ENCODE results near the gene MAP3K3.

The MAP3K3 gene

DNA sequence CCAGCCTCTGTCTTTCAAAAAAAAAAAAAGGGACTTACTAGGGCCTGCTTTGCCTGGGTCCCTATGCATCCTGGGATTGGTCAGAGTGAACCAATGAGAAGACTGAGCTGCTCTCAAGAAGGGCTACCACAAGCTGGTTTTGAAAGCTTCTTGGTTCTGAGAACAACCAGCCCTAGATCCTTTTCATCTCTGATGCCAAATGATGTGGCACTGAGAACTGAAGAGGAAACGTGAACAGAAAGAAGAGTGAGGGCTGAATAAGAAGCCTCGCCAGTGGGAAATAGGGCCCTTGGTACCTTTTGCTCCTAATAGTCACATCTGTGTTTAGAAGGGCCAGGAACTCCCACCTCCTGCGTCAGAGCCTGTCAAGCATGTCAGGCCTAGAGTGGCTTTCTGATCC, 10.9 kb upstream of the MAP3K3 start:
- Histone ChIP-seq H3K4me1 (ENCODE audit: control insufficient read depth, low read depth, low read length) (no peaks in the 10 kb centered on the region), H3K79me1 (ENCODE audit: low read length) (no peaks in the 10 kb centered on the region), H4K5ac (ENCODE audit: low read length) (no peak overlapping the region), H3K4ac (ENCODE audit: low read depth, low read length) (no peak overlapping the region), H2BK120ac (ENCODE audit: low read depth, low read length) (no peak overlapping the region), H3K27me3 (ENCODE audit: insufficient read depth, low read length, poor library complexity) (no peaks in the 10 kb centered on the region), H3K9ac (ENCODE audit: low read length) (no peak overlapping the region), H3K79me2 (ENCODE audit: control insufficient read depth, insufficient read depth, low read length) (no peaks in the 10 kb centered on the region), H2BK15ac (replicated peaks; ENCODE audit: low read depth) (no peak overlapping the region), H3K56ac (ENCODE audit: low read length) (no peak overlapping the region), H2AK5ac (ENCODE audit: low read length) (no peak overlapping the region), H2BK5ac (ENCODE audit: low read length) (no peak overlapping the region), H3K23ac (ENCODE audit: low read length) (no peak overlapping the region), H3K4me3 (ENCODE audit: low read length) (no peak overlapping the region), H3K4me2 (ENCODE audit: low read length) (no peak overlapping the region), H4K8ac (ENCODE audit: low read depth, low read length) (no peak overlapping the region), H3K18ac (ENCODE audit: low read length) (no peak overlapping the region), H3K36me3 (ENCODE audit: control insufficient read depth, insufficient read depth, low read length) (peaks cover 2% of the 10 kb centered on the region), H3K27ac (ENCODE audit: low read depth, low read length) (no peak overlapping the region)
- DNase-seq = no peak
- WGBS (ENCODE audit: extremely low coverage, insufficient coverage, low lambda C conversion rate) = no CpG with 5 or more reads among the region's 3 CpGs

DNA sequence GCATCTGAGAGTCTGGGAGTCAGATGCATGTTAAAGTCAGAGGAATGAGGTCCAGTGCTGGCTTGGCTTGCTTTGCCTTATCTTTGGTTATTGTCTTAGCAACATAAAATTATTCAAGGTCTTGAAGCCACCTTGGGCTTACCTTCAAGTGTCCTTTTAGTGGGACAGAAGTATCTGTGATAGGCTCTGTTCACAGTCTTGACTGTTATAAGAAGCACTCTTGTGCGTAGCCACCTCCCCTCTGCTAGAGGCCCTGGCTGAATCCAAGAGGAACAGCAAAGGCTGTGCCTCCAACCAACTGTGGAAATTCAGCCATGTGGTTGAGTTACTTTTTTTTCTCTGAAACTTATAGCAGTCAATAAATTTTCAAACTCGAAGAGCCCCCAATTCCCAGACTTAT, 8.6 kb upstream of the MAP3K3 start:
- no peak overlapping the region for H2AK5ac ChIP-seq (ENCODE audit: low read length)
- H3K27ac ChIP-seq (ENCODE audit: low read depth, low read length) = no peak overlapping the region
- H3K18ac ChIP-seq (ENCODE audit: low read length) = no peak overlapping the region
- no peak overlapping the region for H3K4me3 ChIP-seq (ENCODE audit: low read length)
- H4K8ac ChIP-seq (ENCODE audit: low read depth, low read length) = no peak overlapping the region
- no peak overlapping the region for H3K23ac ChIP-seq (ENCODE audit: low read length)
- WGBS (ENCODE audit: extremely low coverage, insufficient coverage, low lambda C conversion rate) = no CpG with 5 or more reads among the region's 2 CpGs
- H3K27me3 ChIP-seq (ENCODE audit: insufficient read depth, low read length, poor library complexity) = no peaks in the 10 kb centered on the region
- H3K4me2 ChIP-seq (ENCODE audit: low read length) = no peak overlapping the region
- H3K56ac ChIP-seq (ENCODE audit: low read length) = no peak overlapping the region
- no peaks in the 10 kb centered on the region for H3K36me3 ChIP-seq (ENCODE audit: control insufficient read depth, insufficient read depth, low read length)
- H2BK120ac ChIP-seq (ENCODE audit: low read depth, low read length) = no peak overlapping the region
- no peak for DNase-seq
- H4K5ac ChIP-seq (ENCODE audit: low read length) = no peak overlapping the region
- H3K79me1 ChIP-seq (ENCODE audit: low read length) = no peaks in the 10 kb centered on the region
- no peaks in the 10 kb centered on the region for H3K79me2 ChIP-seq (ENCODE audit: control insufficient read depth, insufficient read depth, low read length)
- H3K4ac ChIP-seq (ENCODE audit: low read depth, low read length) = no peak overlapping the region
- H2BK5ac ChIP-seq (ENCODE audit: low read length) = no peak overlapping the region
- H2BK15ac ChIP-seq (replicated peaks; ENCODE audit: low read depth) = no peak overlapping the region
- no peak overlapping the region for H3K9ac ChIP-seq (ENCODE audit: low read length)
- H3K4me1 ChIP-seq (ENCODE audit: control insufficient read depth, low read depth, low read length) = no peaks in the 10 kb centered on the region

DNA sequence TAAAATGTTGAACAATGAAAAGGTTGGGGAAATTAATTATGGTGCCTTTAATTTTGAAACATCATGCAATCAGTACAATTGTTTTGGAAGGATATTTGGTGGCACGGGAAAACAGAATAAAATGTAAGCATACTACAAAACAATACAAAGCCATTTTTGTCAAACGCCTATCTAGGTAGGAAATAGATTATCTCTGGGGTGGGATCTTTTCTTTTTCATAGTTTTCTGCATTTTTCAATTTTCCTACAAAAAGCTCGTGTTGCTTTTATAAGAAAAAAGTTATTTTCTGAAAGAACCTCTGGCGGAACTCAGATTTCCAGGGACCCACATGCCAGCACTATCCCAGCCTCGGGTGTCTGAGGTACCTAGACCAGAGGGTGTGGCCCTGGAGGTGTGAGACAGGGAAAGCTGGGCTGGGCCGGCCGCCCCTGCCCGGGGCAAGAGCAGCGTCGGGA, 961 bp upstream of the MAP3K3 start:
- DNase-seq = peak; percentile 95
- WGBS (ENCODE audit: extremely low coverage, insufficient coverage, low lambda C conversion rate) = no CpG with 5 or more reads among the region's 10 CpGs

GRCh38 chr17:63622574-63623390, 565 bp downstream of the MAP3K3 start:
- no peak overlapping the region for H2BK120ac ChIP-seq (ENCODE audit: low read depth, low read length)
- no peak overlapping the region for H2BK15ac ChIP-seq (replicated peaks; ENCODE audit: low read depth)
- peaks cover 18% of the 10 kb centered on the region for H3K79me2 ChIP-seq (ENCODE audit: control insufficient read depth, insufficient read depth, low read length)
- peak overlapping the region; percentile 59 for H3K56ac ChIP-seq (ENCODE audit: low read length)
- H2BK5ac ChIP-seq (ENCODE audit: low read length) = no peak overlapping the region
- peak overlapping the region; percentile 49 for H3K4me3 ChIP-seq (ENCODE audit: low read length)
- H3K36me3 ChIP-seq (ENCODE audit: control insufficient read depth, insufficient read depth, low read length) = no peaks in the 10 kb centered on the region
- H3K9ac ChIP-seq (ENCODE audit: low read length) = peak overlapping the region; percentile 76
- peak; percentile 83 for DNase-seq
- no CpG with 5 or more reads among the region's 100 CpGs for WGBS (ENCODE audit: extremely low coverage, insufficient coverage, low lambda C conversion rate)
- peaks cover 12% of the 10 kb centered on the region for H3K79me1 ChIP-seq (ENCODE audit: low read length)
- peak overlapping the region; percentile 94 for H3K27ac ChIP-seq (ENCODE audit: low read depth, low read length)
- H3K27me3 ChIP-seq (ENCODE audit: insufficient read depth, low read length, poor library complexity) = no peaks in the 10 kb centered on the region
- peak overlapping the region; percentile 96 for H3K18ac ChIP-seq (ENCODE audit: low read length)
- peak overlapping the region; percentile 6 for H3K4ac ChIP-seq (ENCODE audit: low read depth, low read length)
- peaks cover 3% of the 10 kb centered on the region for H3K4me1 ChIP-seq (ENCODE audit: control insufficient read depth, low read depth, low read length)
- H4K8ac ChIP-seq (ENCODE audit: low read depth, low read length) = no peak overlapping the region
- H3K4me2 ChIP-seq (ENCODE audit: low read length) = peak overlapping the region; percentile 51
- no peak overlapping the region for H4K5ac ChIP-seq (ENCODE audit: low read length)
- no peak overlapping the region for H3K23ac ChIP-seq (ENCODE audit: low read length)
- no peak overlapping the region for H2AK5ac ChIP-seq (ENCODE audit: low read length)

More for the DNA sequence above, 961 bp upstream of the MAP3K3 start:
- H3K23ac ChIP-seq (ENCODE audit: low read length) = no peak overlapping the region
- no peak overlapping the region for H2BK120ac ChIP-seq (ENCODE audit: low read depth, low read length)
- H3K9ac ChIP-seq (ENCODE audit: low read length) = peak overlapping the region; percentile 82
- H3K27me3 ChIP-seq (ENCODE audit: insufficient read depth, low read length, poor library complexity) = no peaks in the 10 kb centered on the region
- H3K4me2 ChIP-seq (ENCODE audit: low read length) = peak overlapping the region; percentile 49
- H2AK5ac ChIP-seq (ENCODE audit: low read length) = no peak overlapping the region
- peak overlapping the region; percentile 1 for H3K4ac ChIP-seq (ENCODE audit: low read depth, low read length)
- H3K79me2 ChIP-seq (ENCODE audit: control insufficient read depth, insufficient read depth, low read length) = peaks cover 15% of the 10 kb centered on the region
- no peaks in the 10 kb centered on the region for H3K36me3 ChIP-seq (ENCODE audit: control insufficient read depth, insufficient read depth, low read length)
- H3K56ac ChIP-seq (ENCODE audit: low read length) = peak overlapping the region; percentile 88
- no peak overlapping the region for H2BK15ac ChIP-seq (replicated peaks; ENCODE audit: low read depth)
- H2BK5ac ChIP-seq (ENCODE audit: low read length) = peak overlapping the region; percentile 82
- H4K8ac ChIP-seq (ENCODE audit: low read depth, low read length) = no peak overlapping the region
- no peak overlapping the region for H4K5ac ChIP-seq (ENCODE audit: low read length)
- no peak overlapping the region for H3K4me3 ChIP-seq (ENCODE audit: low read length)
- peaks cover 10% of the 10 kb centered on the region for H3K79me1 ChIP-seq (ENCODE audit: low read length)
- no peaks in the 10 kb centered on the region for H3K4me1 ChIP-seq (ENCODE audit: control insufficient read depth, low read depth, low read length)
- peak overlapping the region; percentile 97 for H3K27ac ChIP-seq (ENCODE audit: low read depth, low read length)
- H3K18ac ChIP-seq (ENCODE audit: low read length) = peak overlapping the region; percentile 24

GRCh38 chr17:63623786-63624530, 1.7 kb downstream of the MAP3K3 start:
- DNase-seq = peak; percentile 26

More at GRCh38 chr17:63623786-63624530, 1.7 kb downstream of the MAP3K3 start:
- H3K4me3 ChIP-seq (ENCODE audit: low read length) = no peak overlapping the region
- no peaks in the 10 kb centered on the region for H3K27me3 ChIP-seq (ENCODE audit: insufficient read depth, low read length, poor library complexity)
- H3K4me1 ChIP-seq (ENCODE audit: control insufficient read depth, low read depth, low read length) = peaks cover 3% of the 10 kb centered on the region
- H3K79me1 ChIP-seq (ENCODE audit: low read length) = peaks cover 12% of the 10 kb centered on the region
- H2BK15ac ChIP-seq (replicated peaks; ENCODE audit: low read depth) = no peak overlapping the region
- no peak overlapping the region for H4K8ac ChIP-seq (ENCODE audit: low read depth, low read length)
- no peak overlapping the region for H3K18ac ChIP-seq (ENCODE audit: low read length)
- H2BK5ac ChIP-seq (ENCODE audit: low read length) = no peak overlapping the region
- no peak overlapping the region for H2AK5ac ChIP-seq (ENCODE audit: low read length)
- no peak overlapping the region for H3K27ac ChIP-seq (ENCODE audit: low read depth, low read length)
- no peak overlapping the region for H2BK120ac ChIP-seq (ENCODE audit: low read depth, low read length)
- H3K79me2 ChIP-seq (ENCODE audit: control insufficient read depth, insufficient read depth, low read length) = peaks cover 18% of the 10 kb centered on the region
- H3K4ac ChIP-seq (ENCODE audit: low read depth, low read length) = no peak overlapping the region
- peak overlapping the region; percentile 56 for H3K56ac ChIP-seq (ENCODE audit: low read length)
- no CpG with 5 or more reads among the region's 7 CpGs for WGBS (ENCODE audit: extremely low coverage, insufficient coverage, low lambda C conversion rate)
- no peaks in the 10 kb centered on the region for H3K36me3 ChIP-seq (ENCODE audit: control insufficient read depth, insufficient read depth, low read length)
- H3K23ac ChIP-seq (ENCODE audit: low read length) = no peak overlapping the region
- peak overlapping the region; percentile 57 for H3K9ac ChIP-seq (ENCODE audit: low read length)
- no peak overlapping the region for H4K5ac ChIP-seq (ENCODE audit: low read length)
- peak overlapping the region; percentile 29 for H3K4me2 ChIP-seq (ENCODE audit: low read length)

Measured in mesendoderm (in vitro differentiated cells).